Activated CD4-positive, CD25-positive, alpha-beta regulatory T cell (primary cell): Measurements from ENCODE around the gene LYZ.

Experiments
- DNase-seq, 4 experiments: peaks; one replicate each; lab custom pipeline; 2025; lab: John Stamatoyannopoulos, UW

The LYZ gene

GRCh38 chr12:69386921-69387320, 38.7 kb downstream of the LYZ start:
- no peak for DNase-seq

- no peak for DNase-seq
These were observed 40.2 kb downstream of the LYZ start for GRCh38 chr12:69388371-69388770.

GRCh38 chr12:69389831-69390230, 41.6 kb downstream of the LYZ start:
- DNase-seq: no peak

GRCh38 chr12:69392179-69392928, 44.2 kb downstream of the LYZ start:
- DNase-seq: no peak

- no peak for DNase-seq
These were observed 47.9 kb downstream of the LYZ start for GRCh38 chr12:69396041-69396440.

GRCh38 chr12:69396963-69397362, 48.8 kb downstream of the LYZ start:
- no peak for DNase-seq

- no peak for DNase-seq
These were observed 49.8 kb downstream of the LYZ start for GRCh38 chr12:69397978-69398377.

GRCh38 chr12:69401940-69402339, 53.8 kb downstream of the LYZ start:
- no peak for DNase-seq
